Right kidney (tissue), 1 donor: ENCODE measurements around the gene FBXO34.
A peak's percentile ranks its signal among the peaks of the same experiment; 100 is the strongest.

Experiments
- DNase-seq: peaks from one replicate; pipeline ENCODE4 v3.0.0-alpha.2; 2016

The FBXO34 gene

GRCh38 chr14:55347040-55347439, 75.8 kb downstream of the FBXO34 start:
- no peak for DNase-seq

GRCh38 chr14:55347748-55348147, 76.5 kb downstream of the FBXO34 start:
- DNase-seq = no peak

- no peak for DNase-seq
Observed at GRCh38 chr14:55348766-55349453, 77.7 kb downstream of the FBXO34 start.

- no peak for DNase-seq
Observed at GRCh38 chr14:55349565-55349964, 78.3 kb downstream of the FBXO34 start.

GRCh38 chr14:55350461-55350860, 79.2 kb downstream of the FBXO34 start:
- DNase-seq = no peak

- DNase-seq = no peak
Observed at GRCh38 chr14:55351111-55351510, 79.9 kb downstream of the FBXO34 start.

GRCh38 chr14:55352201-55352600, 81.0 kb downstream of the FBXO34 start:
- DNase-seq = no peak

GRCh38 chr14:55353686-55354467, 82.7 kb downstream of the FBXO34 start:
- no peak for DNase-seq

- DNase-seq = peak; percentile 17
Observed at GRCh38 chr14:55354500-55354899, 83.3 kb downstream of the FBXO34 start.

GRCh38 chr14:55355922-55356321, 84.7 kb downstream of the FBXO34 start:
- DNase-seq = no peak

GRCh38 chr14:55356913-55357312, 85.7 kb downstream of the FBXO34 start:
- no peak for DNase-seq

- no peak for DNase-seq
Observed at GRCh38 chr14:55359307-55359706, 88.1 kb downstream of the FBXO34 start.

GRCh38 chr14:55361190-55361589, 90.0 kb downstream of the FBXO34 start:
- no peak for DNase-seq

- no peak for DNase-seq
Observed at GRCh38 chr14:55366271-55366670, 95.0 kb downstream of the FBXO34 start.

GRCh38 chr14:55370883-55371455, 99.7 kb downstream of the FBXO34 start:
- no peak for DNase-seq

GRCh38 chr14:55372423-55372822, 101.2 kb downstream of the FBXO34 start:
- DNase-seq = no peak

GRCh38 chr14:55372825-55373224, 101.6 kb downstream of the FBXO34 start:
- no peak for DNase-seq

GRCh38 chr14:55373784-55374705, 102.8 kb downstream of the FBXO34 start:
- no peak for DNase-seq

GRCh38 chr14:55374771-55375170, 103.5 kb downstream of the FBXO34 start:
- DNase-seq = no peak

GRCh38 chr14:55377236-55377635, 106.0 kb downstream of the FBXO34 start:
- no peak for DNase-seq

- no peak for DNase-seq
Observed at GRCh38 chr14:55381040-55381439, 109.8 kb downstream of the FBXO34 start.

GRCh38 chr14:55381561-55381960, 110.3 kb downstream of the FBXO34 start:
- no peak for DNase-seq
